Activated CD8-positive, alpha-beta memory T cell treated with anti-CD3 and anti-CD28 coated beads, Interleukin-2, amount 50 U/mL, for 24 hours (primary cell): ENCODE results near the gene UNC5C.

Experiments
- DNase-seq: peaks from one replicate; pipeline ENCODE4 v3.0.0-alpha.2; 2020; ENCODE audit errors: extremely low read depth

Gene UNC5C

DNA sequence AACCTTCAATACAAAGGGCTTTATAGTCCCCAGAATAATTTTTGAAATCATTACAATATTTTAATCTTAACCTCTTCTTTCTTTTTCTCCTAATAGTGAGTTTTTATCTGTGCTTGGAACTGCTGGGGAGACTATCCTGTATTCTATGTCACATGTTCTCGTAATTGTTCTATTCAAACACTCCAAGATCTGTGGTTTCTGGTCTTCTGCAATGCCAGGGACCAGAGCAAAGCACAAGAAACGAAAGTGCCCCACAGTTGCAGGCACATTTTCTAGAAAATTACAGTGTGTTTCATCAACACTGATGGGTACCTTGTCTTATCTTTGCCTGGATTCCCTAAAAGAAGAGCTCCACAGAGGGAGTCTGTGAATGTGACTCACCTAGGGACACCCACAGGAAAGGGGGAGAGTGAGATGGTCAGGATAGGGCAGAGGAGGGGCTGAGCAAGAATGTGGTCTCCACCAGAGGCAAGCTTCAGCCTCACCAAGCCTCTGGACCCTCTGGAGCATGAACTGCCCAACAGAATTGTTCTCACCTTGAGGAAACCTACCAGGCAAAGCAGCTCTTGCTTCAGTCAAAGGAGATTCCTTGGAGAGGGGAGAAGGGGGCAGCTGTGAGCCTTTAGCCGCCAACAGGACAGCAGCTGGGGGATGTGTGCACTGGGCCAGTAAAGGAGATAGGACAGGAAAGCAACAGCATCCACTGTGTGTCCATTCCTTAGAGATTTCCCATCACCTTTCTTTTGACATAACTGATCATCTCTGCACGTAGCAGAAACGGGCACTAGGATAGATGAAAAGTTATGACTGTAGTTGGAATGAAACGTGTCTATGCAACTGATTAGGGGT lies 25.9 kb downstream of the UNC5C start:
- no peak for DNase-seq

DNA sequence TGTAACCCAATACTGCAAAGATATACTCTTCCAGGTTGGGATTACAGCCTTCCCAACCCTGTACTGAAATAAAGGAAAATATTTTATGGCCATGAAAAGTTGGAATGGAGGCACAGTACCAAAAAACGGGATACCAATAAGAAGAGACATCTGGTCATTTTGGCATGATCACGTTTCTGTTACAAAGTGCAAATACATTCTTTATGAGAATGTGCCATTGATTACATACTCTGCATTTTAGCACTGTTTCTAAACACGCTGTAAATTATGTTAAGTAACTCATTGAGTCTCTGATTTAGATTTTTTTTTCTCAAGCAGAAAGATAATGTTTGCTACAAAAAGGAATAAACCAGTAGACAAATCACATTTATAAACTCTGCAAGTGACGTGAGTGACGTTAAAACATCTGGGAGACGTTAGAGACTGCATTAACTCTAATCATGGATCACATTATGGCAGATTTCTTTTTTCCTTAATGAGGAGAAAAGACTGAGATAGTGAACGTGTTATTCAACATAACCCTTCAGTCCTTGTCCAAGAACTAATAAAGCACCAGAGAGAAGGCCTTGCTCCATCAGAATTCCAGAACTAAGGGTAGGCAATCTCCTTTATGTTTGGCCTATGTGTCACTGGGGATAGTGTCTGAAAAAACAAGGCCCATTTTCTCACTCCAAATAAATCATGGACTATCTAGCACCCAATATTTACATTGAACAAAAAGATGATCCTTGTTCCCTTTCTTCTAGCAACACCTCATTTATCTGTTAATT lies 31.0 kb downstream of the UNC5C start:
- DNase-seq, result no peak

DNA sequence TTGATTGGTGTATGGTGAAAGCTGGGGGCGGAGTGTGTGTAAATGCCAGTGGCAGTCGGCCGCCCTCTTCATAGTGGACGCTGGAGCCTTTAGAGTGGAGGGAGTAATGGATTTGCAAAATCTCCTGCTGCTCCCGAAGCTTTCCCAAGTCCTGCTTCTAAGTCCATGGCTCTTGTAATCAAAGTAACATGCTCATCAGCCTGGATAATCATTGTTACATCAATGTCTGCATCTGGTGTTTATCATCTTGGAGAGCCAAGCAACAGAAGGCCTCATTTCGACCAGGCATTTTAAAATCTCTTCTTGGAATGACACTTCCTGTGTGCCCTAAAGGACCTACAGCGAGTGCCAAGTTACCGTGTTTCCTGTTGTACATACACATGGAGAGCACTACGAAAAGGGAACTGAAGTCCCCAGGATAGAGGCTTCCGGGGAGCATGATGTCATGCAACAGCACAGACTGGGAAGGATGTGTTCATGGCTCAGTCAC lies 32.2 kb downstream of the UNC5C start:
- DNase-seq, result no peak

DNA sequence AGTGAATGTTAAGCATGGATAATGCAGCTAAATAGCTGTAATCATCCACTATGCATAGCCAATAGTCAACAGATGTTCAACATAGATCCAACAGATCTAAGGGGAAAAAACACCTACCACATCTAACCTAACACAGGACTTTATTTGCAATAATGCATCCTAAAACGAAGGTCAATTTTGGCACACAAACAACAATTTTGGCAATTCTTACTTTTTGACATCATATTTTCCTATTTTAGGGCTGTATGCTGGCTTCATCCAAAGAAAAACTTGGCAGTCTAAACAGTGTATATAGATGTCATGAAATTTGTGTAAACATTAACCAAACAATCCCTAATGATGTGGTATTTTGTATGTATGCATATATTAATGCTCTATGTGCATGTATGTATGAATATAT lies 33.2 kb downstream of the UNC5C start:
- no peak for DNase-seq

DNA sequence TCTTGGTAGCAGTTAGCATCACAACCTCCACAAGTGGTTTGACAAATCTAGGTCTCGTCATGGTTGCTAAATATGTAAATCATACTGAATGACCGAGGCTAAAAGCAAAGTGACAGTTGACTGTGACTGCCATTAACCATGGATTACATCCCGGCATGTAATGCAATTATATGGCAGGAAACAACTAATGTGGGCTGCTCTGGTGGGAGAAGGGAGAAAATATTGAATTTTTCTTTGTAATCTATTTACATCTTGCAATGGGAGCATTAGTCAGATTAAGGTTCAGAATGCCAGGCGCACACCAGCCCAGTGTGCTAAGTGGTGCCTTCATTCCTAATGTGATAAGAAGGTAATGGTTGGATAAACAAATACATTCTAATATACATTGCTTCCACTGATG lies 35.8 kb downstream of the UNC5C start:
- no peak for DNase-seq

DNA sequence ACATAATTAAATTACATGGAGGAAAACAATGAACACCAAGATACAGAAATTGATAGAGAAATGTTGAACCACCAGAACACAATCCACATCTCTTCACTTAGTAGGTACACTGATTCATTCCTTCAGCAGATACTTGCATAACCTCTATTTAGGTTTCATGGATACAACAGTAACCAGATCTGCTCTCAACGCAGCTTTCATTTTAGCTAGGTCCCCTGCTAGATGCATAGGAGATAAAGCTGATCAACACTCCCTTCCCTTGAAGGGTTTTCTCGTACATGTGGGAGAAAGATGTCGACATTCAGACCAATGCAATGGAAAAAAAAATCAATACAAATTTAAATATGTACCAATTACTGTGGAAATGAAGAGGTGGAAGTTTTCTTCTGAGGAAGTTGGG lies 37.3 kb downstream of the UNC5C start:
- no peak for DNase-seq

DNA sequence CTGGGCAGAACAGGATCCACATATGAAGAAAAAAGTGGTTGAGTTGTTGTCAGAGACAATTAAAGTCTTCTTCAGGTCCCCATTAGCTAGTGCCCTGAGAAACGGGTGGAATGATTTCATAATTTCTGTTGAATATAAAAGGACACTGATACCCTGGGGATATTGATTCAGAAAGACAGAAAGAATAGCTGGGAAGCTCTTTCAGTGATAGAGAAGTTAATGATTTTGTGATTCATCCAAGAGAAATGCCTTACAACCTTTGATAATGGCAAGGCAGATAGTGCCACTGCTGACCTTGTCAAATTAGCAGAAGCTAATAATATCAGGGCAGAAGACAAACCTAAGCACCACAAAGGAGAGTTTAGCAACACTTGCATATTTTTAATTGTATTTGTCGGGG lies 37.9 kb downstream of the UNC5C start:
- no peak for DNase-seq

DNA sequence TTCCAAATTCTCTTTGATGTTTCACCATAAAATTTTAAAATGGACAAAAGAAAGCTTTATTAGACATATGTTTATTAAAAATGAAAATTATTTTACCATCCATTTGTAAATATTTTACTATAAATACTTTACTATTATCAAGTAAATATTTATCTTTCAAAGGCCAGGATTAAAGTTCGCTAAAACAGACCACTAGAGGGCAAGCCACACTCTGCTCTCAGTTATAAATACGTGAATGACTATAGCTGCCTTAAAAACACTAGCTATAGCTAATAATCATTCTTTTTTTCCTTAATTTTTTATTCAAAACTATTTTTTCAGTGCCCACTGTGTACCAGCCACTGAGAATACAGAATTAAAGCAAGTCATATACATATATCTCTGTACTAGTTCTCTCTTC lies 38.6 kb downstream of the UNC5C start:
- no peak for DNase-seq

DNA sequence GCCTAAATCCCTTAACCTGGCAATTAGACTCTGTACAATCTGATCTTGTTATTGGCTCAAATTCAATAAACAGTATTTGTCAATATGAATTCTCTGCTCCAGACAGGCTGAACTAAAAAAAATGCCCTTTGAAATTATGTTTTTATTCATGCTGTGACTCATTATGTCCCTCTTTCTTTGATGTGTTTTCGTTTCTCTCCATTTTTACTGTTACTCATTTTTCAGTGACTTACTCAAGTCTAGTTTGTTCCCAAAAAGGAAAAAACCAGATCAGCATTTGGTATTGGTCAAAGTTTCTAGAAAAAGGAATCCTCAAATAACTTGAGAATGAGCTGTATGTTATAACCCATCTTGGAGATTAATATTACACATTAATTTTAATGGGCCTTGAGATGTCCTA lies 40.4 kb downstream of the UNC5C start:
- DNase-seq, result no peak

DNA sequence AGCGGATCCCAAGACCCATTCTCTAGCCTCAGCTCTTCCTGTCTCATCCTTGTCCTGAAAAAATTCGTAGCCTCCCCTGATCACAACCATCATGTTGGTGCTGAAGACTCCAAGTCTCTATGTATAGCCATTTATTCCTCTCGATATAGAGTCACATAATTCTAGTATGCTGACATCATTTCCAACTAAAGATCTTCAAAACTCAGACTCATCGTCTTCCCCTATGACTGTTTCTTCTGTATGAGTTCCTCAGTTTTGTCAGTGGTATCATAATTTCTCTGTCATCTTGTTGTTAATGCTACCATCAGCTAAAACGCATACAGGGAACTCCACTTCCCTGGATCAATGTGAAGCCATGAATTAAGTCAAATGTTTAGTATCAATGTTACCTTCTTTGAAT lies 41.2 kb downstream of the UNC5C start:
- DNase-seq, result no peak

DNA sequence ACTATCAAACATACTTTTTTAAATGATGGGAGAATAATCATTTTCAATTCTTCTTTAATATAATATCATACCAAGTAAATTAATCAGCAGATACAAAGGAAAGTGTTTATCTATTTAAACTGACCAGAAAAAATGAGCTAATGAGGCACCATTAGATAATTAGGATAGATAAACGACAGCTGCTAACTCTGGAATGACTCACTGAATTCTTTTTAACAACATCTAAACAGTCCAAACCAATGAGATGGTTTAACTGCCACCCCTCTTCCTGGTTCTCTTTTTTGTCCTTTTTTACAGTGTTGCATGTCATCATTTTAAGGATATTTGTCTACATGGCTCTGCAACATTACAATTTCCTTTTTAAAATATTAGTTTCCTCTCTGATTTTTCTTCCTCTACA lies 41.6 kb downstream of the UNC5C start:
- DNase-seq, result no peak

DNA sequence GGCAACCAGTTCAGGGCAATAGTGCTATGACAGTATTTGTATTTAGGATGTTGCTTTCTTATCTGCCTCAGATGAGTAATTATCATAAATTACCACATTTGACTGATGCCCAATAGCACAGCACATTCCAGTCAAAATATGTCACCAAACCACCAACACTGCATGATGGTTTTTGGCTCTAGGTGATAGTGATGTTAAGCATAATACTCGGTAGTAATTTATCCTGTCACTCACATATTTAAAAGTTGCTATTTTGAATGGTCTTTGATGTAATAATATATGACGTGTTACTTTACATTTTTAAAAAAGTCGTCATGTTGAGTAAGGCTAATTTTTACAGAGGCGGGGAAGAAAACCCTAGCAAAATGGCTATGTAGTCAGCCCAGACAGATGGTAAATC lies 42.5 kb downstream of the UNC5C start:
- DNase-seq, result no peak

DNA sequence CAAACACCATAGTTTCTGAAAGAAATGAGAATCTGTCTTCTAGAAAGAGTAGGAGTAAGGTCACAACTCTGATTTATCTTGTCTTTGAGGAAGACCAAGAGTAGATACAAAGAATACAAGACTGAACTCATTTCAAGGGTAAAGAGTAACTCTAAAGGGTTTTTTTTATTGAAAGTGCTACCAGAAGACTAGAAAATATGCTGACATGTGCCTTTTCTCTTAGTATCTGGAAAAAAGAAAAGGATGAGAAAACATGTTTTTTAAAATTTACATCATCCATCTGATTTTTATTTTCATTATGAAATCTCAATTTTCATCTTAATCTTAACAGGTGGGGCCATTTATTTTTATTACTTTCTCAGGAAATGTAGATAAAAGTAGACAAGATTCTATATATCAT lies 43.0 kb downstream of the UNC5C start:
- DNase-seq, result no peak

DNA sequence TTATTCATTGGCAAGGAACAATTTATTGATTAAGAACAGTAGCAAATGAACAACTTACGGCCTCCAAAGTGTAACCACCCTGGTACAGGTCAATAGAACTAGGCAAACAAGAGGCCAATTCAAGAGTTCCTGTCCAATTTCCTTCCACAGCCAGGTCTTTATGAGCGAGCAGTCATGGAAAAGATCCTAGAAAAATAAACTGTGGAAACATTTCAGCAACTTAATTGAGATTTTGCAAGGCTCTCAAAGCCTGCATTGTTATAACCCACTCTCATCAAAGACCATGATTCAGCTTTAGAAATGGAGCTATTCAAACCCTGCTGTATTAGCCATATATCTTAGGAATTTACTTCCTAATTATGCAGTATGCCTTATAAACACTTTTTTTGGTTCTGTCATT lies 43.6 kb downstream of the UNC5C start:
- DNase-seq, result no peak

DNA sequence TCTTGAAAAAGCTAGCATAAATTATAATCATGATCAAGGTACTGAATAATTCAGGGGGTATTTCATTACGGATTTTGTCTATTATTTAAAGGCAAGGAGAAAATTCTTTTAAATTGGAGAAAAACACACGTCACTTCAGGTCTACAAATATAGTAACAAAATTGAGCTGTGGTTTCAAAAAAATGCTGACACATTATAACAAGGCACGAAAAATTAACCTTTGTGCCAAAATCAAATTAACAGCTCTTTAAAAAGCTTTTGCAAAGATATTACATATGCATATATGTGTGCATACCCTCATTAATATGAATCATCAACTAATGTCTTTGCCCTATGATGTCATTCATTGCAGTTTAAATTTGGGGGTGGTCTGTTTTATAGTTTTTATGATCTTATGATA lies 44.3 kb downstream of the UNC5C start:
- DNase-seq, result no peak

DNA sequence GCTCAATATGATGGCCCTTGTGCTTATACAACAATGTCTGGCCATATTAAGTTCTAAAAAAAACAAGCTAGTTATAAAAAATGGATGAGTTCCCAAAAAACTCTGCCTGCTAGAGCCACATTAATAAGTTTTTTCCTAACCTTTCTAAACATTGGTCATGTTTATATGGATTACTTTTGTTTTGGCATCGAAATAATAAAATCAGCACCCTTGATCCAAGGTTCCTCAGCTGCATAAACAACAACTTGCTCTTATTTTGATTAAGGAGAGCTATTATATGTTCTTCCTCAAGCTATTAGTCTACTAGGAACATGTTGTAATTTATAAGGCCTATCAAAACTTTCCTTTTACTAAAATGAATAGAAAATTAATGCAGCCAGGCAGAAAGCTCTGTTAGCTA lies 48.4 kb downstream of the UNC5C start:
- DNase-seq, result no peak

DNA sequence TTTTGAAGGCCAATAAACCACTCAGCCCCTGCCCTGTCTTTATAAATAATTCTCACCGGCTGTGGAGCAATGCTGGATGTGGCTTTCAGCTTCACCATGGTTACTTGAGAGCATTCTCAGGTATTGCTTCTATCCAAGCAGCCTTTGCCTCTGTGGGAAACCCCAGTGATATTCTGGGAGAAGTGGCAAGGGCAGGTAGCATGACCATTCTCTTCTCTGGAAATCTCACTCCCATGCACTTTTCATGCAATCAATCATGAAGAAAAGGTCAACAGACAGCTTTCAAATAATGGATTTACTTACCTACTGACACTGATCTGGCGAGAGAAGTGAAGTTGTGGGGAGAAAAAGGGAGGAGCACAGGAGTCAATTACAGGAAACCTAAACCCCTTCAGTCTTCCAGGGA lies 49.5 kb downstream of the UNC5C start:
- no peak for DNase-seq

DNA sequence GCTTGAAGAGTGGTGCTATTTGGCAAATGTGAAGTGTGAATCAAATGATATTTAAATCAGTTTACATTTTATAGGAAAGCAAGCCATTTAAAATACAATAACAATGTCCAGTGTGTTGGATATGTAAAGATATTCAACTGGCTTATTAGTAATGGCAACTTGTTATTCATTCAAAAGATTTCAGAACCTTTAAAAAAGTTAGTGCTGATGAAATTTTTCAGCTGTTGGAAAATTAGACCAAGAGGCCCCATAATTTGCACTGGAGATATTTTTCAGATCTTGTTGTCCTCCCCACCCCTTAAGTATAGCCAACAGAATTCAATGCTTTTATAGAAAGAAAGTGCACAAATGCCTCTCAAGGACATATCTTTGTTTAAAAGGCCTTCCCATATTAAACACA lies 54.6 kb downstream of the UNC5C start:
- no peak for DNase-seq

DNA sequence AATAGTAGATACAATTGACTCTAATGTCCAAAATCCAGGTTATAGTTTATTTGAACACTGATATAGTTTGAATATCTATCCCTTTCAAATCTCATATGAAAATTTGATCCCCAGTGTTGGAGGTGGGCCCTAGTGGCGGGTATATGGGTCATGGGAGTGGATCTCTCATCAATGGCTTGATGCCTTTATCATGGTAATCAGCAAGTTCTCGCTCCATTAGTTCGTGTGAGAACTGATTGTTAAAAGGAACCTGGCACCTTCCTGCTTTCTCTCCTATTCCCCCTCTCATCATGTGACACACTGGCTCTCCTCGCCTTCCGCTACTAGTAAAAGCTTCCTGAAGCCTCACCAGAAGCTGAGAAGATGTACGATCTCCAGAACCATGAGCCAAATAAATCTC lies 70.1 kb downstream of the UNC5C start:
- DNase-seq, result no peak

DNA sequence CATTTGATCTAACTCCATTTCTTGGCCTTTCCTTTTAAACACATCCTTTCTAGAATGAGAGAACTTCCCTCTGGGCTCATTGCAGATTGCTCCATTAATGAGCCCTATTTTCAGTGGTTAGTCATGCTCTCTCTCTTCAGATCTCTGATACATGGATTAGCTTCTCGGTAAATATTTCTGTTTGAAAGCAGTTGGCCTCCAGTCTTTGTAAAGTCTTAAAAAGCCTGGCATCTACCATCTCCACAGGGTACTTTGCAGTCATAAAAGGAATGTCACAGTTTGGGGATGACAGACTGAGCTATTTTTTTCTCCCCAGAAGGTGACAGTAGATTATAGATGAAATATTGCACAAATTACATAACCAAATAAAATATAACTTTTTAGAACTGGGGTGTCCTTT lies 72.7 kb downstream of the UNC5C start:
- no peak for DNase-seq

DNA sequence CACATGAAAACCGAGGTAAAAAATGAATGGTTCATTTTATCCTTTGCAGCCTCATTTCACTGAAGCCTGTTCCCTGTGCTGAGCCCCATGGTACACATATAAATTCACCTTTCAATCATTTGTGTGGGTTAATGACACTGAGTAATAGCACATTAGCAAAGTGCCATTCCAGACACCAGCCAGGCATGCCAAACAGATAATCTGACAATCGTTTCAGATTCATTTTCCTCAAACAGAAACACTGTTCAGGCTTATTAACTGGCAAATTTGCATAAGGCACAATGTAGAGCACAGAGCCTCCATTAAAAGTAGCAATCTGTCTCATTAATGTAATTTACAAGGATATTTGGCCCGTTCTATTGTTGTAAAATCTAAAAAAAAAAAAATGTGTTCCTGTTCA lies 76.2 kb downstream of the UNC5C start:
- DNase-seq, result no peak

DNA sequence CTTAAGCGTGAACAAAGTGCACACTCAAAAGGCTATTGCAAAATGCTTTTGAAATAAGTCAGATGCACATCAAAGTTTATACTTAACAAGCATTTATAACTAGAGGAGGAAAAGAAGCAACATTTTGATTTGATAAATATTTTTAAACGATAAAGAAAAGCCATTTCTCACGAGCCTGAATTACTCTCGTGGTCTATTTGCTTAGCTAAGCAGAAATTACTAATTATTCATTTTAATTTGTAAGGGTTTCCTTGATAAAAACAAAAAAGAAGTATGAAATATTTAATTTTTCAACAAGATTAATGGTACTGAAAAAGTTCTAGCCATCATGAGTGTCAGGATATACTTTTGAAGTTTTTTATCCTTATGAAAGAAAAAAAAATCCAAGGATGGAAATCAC lies 78.2 kb downstream of the UNC5C start:
- no peak for DNase-seq

DNA sequence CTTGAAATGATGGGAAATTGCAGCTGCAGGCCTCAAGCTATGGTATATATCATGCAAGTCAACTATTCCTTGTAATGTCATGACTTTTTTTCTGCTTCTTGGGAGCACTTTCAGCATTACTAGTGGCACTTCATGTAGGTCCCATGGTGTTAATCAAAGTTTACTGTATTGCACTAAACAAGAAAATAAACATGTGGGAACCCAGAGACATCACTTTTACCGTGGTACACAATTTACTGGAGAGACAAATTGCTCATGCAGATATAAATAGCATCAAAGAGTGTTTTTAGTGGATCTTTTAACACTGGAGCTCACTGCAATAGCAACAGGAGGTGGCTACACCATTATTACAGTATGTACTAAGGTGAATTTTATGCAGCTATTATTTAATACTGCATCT lies 79.2 kb downstream of the UNC5C start:
- DNase-seq, result no peak
